Upper lobe of right lung (tissue), 1 donor: ENCODE results near the gene ZNF106. TPM values are rescaled to one million over a fixed set of nuclear protein-coding genes. Genes with fewer than 3 reads are reported as not detected.

ENCODE experiments used
- ATAC-seq: fragments of 200-7000 bp; cut with Tn5 transposase; one replicate; pipeline ENCODE4 v1.9.1; 2020; ENCODE audit warnings: mild to moderate bottlenecking, moderate library complexity
- DNase-seq: peaks from one replicate; pipeline ENCODE4 v3.0.0-alpha.2; 2020
- H3K27ac ChIP-seq: fragments of 200-600 bp; one replicate; pipeline ENCODE4 v1.8.0; 2022
- H3K27me3 ChIP-seq: fragments of 200-600 bp; one replicate; pipeline ENCODE4 v1.8.0; 2022; ENCODE audit warnings: mild to moderate bottlenecking
- H3K36me3 ChIP-seq: fragments of 200-600 bp; one replicate; pipeline ENCODE4 v1.8.0; 2022
- H3K4me1 ChIP-seq: fragments of 200-600 bp; one replicate; pipeline ENCODE4 v1.8.0; 2022
- H3K4me3 ChIP-seq: fragments of 200-600 bp; one replicate; pipeline ENCODE4 v1.8.0; 2022; ENCODE audit warnings: mild to moderate bottlenecking
- H3K9me3 ChIP-seq: fragments of 200-600 bp; one replicate; pipeline ENCODE4 v1.8.0; 2022
- intact Hi-C: fragments of 100-400 bp; cut with DNase I; formaldehyde crosslinking; loops from one replicate; pipeline ENCODE4 v1.11.0; 2022
- total RNA-seq: library from RNA; stranded (reverse); fragmentation: NEBNext Ultra II Directional; extraction: Animal tissue kit (Norgen Biotek cat#: 25700); gene quantifications from one replicate; pipeline ENCODE4 v1.2.1, GENCODE V29; 2021
- TF ChIP-seq, protein P1 (sequence below): fragments of 200-600 bp; IDR thresholded peaks from one replicate; pipeline ENCODE4 v1.8.0; 2022; ENCODE audit warnings: antibody characterized with exemption
- donor health status: DM: no; HTN: yes; CAD: no; lungs with severe emphysema.

ZNF106 gene
- total RNA-seq, 1 donor from 2014 or later = 118 TPM

DNA sequence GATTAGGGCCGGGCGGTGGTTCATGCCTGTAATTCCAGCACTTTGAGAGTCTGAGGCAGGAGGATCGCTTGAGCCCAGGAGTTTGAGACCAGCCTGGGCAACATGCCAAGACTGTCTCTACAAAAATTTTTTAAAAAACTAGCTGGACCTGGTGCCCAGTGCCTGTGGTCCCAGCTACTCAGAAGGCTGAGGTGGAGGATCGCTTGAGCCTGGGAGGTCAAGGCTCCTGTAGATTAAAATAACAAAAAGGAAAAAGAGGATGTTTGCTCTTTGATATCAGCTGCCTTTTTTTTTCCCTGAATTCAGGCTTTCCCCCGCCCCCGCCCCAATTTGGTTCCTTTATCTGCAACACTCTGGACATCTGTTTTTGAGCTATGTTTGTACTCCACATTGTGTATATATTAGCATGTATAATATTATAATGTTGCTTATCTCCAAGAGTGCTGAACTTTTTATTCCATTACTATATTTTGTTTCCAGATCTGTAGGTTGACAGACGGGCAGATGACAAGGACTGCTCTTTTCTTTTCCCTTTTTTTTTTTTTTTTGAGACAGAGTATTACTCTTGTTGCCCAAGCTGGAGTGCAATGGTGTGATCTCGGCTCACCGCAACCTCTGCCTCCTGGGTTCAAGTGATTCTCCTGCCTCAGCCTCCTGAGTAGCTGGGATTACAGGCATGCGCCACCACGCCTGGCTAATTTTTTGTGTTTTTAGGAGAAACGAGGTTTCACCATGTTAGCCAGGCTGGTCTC lies 9.1 kb upstream of the ZNF106 start:
- H3K9me3 ChIP-seq = no peaks in the 10 kb centered on the region
- H3K27me3 ChIP-seq = no peaks in the 10 kb centered on the region
- no peaks in the 10 kb centered on the region for H3K36me3 ChIP-seq
- TF ChIP-seq, protein P1, sequence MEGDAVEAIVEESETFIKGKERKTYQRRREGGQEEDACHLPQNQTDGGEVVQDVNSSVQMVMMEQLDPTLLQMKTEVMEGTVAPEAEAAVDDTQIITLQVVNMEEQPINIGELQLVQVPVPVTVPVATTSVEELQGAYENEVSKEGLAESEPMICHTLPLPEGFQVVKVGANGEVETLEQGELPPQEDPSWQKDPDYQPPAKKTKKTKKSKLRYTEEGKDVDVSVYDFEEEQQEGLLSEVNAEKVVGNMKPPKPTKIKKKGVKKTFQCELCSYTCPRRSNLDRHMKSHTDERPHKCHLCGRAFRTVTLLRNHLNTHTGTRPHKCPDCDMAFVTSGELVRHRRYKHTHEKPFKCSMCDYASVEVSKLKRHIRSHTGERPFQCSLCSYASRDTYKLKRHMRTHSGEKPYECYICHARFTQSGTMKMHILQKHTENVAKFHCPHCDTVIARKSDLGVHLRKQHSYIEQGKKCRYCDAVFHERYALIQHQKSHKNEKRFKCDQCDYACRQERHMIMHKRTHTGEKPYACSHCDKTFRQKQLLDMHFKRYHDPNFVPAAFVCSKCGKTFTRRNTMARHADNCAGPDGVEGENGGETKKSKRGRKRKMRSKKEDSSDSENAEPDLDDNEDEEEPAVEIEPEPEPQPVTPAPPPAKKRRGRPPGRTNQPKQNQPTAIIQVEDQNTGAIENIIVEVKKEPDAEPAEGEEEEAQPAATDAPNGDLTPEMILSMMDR = no peak
- DNase-seq = no peak
- H3K4me1 ChIP-seq = peaks cover 62% of the 10 kb centered on the region
- intact Hi-C loops = no loop called here
- no peak overlapping the region for H3K4me3 ChIP-seq
- peak overlapping the region; percentile 56 for H3K27ac ChIP-seq
- ATAC-seq = no peak

DNA sequence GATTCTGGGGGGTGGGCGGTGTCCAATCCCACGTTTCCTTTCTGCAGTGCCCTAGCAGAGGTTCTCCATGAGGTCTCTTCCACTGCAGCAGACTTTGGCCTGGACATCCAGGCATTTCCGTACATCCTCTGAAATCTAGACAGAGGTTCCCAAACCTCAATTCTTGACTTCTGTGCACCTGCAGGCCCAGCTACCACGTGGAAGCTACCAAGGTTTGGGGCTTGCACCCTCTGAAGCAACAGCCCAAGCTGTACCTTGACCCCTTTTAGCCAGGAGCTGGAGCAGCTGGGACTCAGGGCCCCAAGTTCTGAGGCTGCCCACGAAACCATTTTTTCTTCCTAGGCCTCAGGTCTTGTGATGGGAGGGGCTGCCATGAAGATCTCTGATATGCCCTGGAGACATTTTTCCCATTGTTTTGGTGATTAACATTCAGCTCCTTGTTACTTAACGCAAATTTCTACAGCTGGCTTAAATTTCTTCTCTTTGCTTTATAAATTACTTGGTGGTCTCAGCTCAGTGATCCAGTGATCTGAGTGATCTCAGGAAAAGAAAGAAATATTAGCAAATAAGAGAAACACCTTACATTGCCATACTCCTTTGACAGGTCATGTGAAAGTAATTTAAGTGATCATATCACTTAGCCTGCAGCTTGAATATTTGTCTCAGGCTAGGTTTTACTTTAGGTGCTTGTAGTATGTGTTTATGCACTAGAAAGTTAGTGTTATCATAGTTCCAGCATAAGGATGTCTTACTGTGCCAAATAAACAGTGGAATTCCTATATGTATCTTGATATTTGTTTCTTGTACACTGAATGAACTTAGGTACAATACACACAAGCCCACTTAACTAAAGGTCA lies 7.5 kb upstream of the ZNF106 start:
- peak overlapping the region; percentile 7 for H3K27ac ChIP-seq
- H3K9me3 ChIP-seq = no peaks in the 10 kb centered on the region
- H3K4me3 ChIP-seq = no peak overlapping the region
- H3K36me3 ChIP-seq = no peaks in the 10 kb centered on the region
- H3K27me3 ChIP-seq = no peaks in the 10 kb centered on the region
- intact Hi-C loops = no loop called here
- no peak for DNase-seq
- TF ChIP-seq, protein P1 = no peak
- no peak for ATAC-seq
- peaks cover 64% of the 10 kb centered on the region for H3K4me1 ChIP-seq

DNA sequence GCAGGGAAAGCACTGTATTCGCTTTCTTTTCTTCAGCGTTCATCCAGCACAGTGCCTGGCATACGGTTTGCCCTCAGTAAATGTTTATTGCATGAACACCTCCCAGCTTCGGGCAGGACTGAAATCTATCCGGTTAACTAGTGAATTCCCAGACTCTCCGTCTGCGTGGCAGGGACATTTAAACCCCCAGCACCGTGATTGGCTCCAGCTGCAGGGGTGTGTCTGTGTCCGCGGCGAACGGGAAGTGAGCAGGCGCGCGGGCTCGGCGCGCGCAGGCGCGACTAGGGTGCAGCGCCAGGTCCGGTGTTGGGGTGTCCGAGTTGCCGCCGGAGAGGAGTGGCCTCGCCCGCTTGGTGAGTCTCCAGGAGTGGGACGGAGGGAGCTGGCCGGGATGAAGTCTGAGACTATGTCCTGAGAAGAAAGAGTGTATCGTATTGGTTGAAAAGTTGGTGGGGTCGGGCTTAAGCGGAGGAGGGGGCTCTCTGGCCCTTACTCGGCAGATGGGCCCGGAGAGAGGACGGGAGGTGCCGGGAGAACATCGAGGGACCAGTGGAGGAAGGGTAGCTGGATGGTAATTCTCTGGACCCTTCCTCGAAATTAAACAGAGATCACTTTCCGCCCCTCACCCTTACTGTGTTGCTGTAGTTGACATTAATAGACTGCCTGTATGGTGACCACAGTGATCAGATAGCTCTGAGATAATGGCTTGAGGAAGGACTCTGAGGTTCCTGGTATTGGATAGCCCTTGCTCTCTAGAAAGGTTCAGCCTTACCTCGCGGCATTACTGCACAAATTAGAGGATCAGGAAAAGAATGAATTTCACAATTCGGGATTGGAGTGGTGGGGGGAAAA lies 4.6 kb upstream of the ZNF106 start, which contains the start of gene SNAP23:
SNAP23 (plus strand) TSS at position 274 of the 852 bp plus-strand sequence. CDS start 16,213 bp downstream, outside the sequence.
- Histone ChIP-seq H3K36me3 (no peaks in the 10 kb centered on the region), H3K4me1 (peaks cover 67% of the 10 kb centered on the region), H3K4me3 (peak within 1 kb of the TSS; percentile 86), H3K27ac (peak within 1 kb of the TSS; percentile 96), H3K9me3 (no peaks in the 10 kb centered on the region), H3K27me3 (no peaks in the 10 kb centered on the region)
- DNase-seq (peak; percentile 97), ATAC-seq (peak; percentile 97)
- TF ChIP-seq, protein P1 = no peak
- intact Hi-C loops = no loop called here

DNA sequence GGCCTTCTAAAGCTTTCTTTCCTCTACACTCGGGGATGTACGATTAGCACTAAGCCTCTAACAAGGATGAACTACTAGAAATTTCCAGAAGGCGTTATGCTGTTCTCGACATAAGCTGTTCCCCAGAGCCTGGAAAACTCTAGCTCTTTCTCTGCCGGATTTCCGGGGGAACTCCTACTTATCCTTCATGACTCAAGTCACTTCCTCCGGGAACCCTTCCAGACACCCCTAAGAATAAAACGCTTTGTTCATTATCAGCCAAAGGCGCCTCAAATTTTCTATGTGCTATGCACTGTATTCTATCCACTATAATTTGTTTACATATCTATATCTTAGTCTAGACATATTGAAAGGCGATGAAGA lies 4.0 kb upstream of the ZNF106 start:
- DNase-seq = no peak
- no peaks in the 10 kb centered on the region for H3K9me3 ChIP-seq
- ATAC-seq = peak; percentile 12
- TF ChIP-seq, protein P1 = no peak
- peaks cover 62% of the 10 kb centered on the region for H3K4me1 ChIP-seq
- intact Hi-C loops = no loop called here
- no peaks in the 10 kb centered on the region for H3K36me3 ChIP-seq
- peak overlapping the region; percentile 86 for H3K4me3 ChIP-seq
- peak overlapping the region; percentile 96 for H3K27ac ChIP-seq
- H3K27me3 ChIP-seq = no peaks in the 10 kb centered on the region

DNA sequence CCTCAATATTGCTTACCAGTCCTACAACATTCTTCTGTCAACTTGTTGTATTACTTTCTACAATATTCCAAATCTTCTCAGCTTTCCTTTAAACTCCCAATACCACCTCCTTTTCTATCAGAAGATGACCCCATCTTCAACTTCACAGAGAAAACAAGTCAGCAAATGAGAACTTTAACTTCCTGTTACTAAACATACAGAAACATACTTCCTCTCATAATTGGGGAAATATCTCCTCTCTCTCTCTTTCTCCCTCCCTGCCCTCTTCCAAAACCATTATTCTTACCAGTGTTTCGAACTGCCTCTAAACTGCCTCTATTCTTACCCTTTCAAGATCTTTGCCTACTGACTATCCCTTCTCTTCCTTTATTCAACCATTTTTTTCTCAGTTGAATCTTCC lies 2.7 kb upstream of the ZNF106 start:
- Histone ChIP-seq H3K4me3 (no peak overlapping the region), H3K4me1 (peaks cover 60% of the 10 kb centered on the region), H3K27me3 (no peaks in the 10 kb centered on the region), H3K9me3 (no peaks in the 10 kb centered on the region), H3K36me3 (no peaks in the 10 kb centered on the region), H3K27ac (peak overlapping the region; percentile 96)
- intact Hi-C loops = no loop called here
- ATAC-seq (no peak), DNase-seq (no peak)
- TF ChIP-seq, protein P1 = no peak
